GM12875 (cell line): ENCODE results near the gene PSMB5.

Source experiments
- H3K4me3 ChIP-seq: one replicate; pipeline ENCODE4 v1.5.1; 2011; ENCODE audit warnings: low read depth, low read length, control low read depth
- TF ChIP-seq, protein P1 (sequence below): IDR thresholded peaks from 2 replicates; pipeline ENCODE4 v1.5.1; 2011; ENCODE audit warnings: low read depth, mild to moderate bottlenecking, control low read depth, inconsistent platforms, low read length, moderate library complexity, borderline replicate concordance; ENCODE audit not compliant: insufficient read depth

The PSMB5 gene

DNA sequence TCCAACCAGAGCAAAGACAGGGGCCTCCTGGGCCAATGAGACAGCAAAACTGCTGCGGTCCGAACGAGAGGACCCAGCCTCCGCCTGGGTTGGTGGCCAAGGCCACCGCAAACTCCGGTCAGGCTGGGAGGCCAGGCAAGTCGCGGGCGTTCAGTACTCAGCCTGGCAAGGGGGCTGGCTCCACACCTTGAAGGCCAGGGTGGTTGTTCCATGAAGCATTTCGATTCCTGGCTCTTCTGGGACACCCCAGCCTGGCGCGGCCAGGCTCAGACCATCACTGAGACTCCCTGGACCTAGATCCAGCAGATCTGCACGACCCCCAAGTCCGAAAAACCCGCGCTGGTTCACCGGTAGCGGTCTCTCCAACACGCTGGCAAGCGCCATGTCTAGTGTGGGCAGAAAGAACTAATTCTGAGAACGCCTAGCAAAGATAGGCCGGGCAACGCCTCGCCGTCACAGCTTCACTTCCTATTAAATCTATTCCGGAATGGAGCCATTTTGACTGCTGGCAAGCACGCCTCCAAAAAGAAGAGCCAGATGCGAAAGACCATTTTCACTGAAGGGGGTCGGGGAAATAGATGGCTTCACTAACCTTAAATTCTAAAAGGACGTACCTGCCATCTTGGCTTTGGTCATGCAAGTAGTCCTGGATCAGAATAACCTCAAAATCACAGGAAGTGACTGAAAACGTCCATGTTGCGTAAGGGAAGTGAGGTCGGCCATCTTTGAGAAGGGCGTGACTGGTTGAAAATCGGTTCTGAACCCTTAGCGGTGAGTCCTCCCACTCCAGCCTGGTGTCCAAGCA lies at the start of gene PSMB5:
TSS of gene PSMB5 (minus strand) at position 403 of the 805 bp plus-strand sequence. CDS start at position 384, 19 bp downstream.
- TF ChIP-seq, protein P1, sequence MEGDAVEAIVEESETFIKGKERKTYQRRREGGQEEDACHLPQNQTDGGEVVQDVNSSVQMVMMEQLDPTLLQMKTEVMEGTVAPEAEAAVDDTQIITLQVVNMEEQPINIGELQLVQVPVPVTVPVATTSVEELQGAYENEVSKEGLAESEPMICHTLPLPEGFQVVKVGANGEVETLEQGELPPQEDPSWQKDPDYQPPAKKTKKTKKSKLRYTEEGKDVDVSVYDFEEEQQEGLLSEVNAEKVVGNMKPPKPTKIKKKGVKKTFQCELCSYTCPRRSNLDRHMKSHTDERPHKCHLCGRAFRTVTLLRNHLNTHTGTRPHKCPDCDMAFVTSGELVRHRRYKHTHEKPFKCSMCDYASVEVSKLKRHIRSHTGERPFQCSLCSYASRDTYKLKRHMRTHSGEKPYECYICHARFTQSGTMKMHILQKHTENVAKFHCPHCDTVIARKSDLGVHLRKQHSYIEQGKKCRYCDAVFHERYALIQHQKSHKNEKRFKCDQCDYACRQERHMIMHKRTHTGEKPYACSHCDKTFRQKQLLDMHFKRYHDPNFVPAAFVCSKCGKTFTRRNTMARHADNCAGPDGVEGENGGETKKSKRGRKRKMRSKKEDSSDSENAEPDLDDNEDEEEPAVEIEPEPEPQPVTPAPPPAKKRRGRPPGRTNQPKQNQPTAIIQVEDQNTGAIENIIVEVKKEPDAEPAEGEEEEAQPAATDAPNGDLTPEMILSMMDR = no peak
- peak within 1 kb of the TSS; percentile 60 for H3K4me3 ChIP-seq

DNA sequence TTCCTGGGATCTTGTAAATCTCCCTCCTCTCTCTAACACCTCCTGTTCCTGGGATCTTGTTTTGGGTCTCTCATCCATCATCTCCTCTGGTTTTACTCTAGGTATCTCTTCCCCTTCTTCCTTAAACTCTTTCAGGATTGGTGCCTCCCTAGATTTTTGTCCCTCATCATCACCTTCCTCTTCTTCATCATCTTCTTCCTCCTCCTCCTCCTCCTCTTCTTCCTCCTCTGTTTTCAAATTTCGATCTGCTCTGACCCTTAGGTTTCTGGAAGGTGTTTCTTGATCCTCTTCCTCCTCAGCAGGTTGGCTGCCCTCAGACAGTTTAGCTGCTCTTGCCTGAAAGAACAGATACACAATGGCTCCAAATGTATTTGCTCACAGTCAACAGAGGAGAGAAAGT lies 45.8 kb upstream of the PSMB5 start:
- TF ChIP-seq, protein P1 = no peak
- no peak overlapping the region for H3K4me3 ChIP-seq

DNA sequence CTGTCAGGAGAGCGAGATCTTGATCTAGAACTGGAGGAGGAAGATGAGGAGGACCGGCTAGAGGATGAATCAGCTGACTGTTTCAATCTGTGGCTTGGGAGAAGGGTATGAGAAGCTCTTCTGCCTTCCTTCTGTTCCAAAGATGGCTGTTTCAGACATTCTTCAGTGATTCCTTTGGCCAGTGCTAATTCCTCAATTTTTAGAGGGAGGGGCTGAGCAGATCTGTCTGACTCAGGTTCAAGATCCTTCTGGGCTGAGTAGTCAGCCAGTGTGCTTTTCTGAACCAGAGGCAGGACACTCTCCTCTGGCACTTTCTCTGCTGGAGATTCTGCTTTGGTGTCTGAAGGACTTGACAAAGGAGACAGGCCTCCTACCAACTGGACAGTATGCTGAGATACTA lies 45.0 kb upstream of the PSMB5 start:
- H3K4me3 ChIP-seq = no peak overlapping the region
- TF ChIP-seq, protein P1 = no peak

DNA sequence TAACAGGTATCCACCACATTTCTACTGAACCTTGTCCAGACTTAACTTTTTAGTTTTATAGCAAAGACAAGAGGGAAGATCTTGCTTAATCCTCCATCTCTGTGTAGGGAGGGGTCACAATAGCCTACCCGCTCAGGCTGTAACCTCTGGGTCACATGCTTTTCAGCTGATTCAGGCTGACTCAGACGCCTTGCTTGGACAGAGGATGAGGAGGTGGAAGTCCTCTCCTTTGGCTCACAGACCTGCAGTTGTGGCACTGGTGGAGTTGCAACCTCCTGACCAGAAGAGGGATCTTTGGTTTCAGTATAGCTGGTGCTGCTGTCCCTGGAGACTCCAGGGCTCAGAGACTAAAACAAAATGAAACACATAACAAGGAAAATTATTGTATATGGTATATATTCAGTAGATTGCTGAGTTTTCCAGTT lies 44.0 kb upstream of the PSMB5 start:
- H3K4me3 ChIP-seq = no peak overlapping the region
- TF ChIP-seq, protein P1 = no peak

DNA sequence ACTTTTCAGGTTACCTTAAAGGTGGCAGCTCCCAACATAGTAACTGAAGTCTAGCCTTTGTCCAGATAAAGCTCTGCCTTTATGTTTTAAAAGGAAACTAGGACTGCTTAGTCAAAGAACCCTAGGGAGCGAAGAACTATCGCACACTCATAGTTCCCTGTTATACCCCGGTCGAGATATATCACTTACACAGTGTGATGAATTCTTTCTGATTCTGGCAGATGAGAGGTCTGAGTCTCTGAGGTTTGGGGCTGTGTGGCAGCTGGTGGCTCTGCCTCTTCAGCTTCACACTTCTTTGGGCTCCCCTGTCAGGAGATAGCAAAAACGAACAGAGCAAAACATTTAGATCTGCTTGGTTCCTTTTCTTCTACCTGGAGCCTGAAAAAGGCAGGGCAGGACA lies 43.3 kb upstream of the PSMB5 start:
- TF ChIP-seq, protein P1 = no peak
- no peak overlapping the region for H3K4me3 ChIP-seq

DNA sequence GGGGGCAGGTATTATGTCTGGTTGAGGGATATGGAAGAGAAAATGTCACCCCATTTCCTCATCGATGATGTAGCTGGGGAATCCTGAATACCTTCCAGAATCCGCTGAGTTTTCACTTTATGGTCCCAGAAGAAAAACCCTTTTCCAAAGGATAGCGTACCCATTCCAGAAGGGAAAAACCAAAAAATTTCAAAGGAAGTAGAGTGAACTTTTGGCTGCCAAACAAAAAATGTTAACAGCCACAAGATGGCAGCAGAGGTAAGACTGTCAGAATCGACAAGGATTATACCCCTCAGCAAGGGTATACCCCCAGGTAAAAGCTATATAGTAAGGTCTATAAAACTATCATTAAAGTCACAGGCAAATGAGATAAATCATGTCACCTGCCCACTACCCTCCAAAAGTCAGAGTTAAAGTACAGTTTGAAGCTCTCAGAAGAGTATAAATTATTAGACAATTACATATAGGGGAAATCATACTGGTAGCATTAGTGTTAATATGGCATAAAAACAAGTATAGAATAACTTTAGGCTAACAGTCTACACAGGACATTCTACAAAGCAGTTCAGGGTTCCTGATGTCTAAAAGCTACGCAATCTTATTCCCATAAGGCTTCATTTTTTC lies 42.2 kb upstream of the PSMB5 start:
- TF ChIP-seq, protein P1 = peak; percentile 53
- H3K4me3 ChIP-seq = no peak overlapping the region

DNA sequence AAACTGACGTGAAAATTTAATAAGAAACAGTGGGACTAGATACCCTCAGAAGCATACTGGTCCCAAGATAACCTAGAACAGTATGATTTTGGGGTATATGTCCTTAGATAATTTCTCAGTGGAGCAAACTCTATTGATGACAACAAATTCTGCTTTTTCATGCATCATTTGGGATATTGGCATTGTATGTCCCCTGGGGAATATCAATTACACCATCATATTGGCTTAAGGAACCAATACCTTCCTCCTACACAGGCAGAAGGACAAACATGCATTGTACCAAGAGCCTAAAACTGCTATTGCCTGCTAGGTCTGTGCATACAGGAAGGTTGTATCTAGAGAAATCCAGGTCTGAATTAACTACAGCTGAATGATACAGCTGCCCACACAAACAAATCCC lies 40.2 kb upstream of the PSMB5 start:
- no peak overlapping the region for H3K4me3 ChIP-seq
- TF ChIP-seq, protein P1 = no peak
